GM11168 (cell line): ENCODE measurements around the gene MAFB.

ENCODE experiments used
- in situ Hi-C: fragments of 300-500 bp; cut with MboI; formaldehyde crosslinking; loops from one replicate; pipeline ENCODE4 v1.12.0; 2022; ENCODE audit warnings: low sequenced_read_pairs; ENCODE audit not compliant: unreplicated experiment

Gene MAFB

GRCh38 chr20:40666336-40666735 is 22.7 kb downstream of the MAFB start:
- in situ Hi-C loops, result no loop called here

- in situ Hi-C loops, result no loop called here
These were observed 24.1 kb downstream of the MAFB start for GRCh38 chr20:40664891-40665290.

- in situ Hi-C loops, result no loop called here
These were observed 24.8 kb downstream of the MAFB start for GRCh38 chr20:40663991-40664880.

- in situ Hi-C loops, result no loop called here
These were observed 25.7 kb downstream of the MAFB start for GRCh38 chr20:40663304-40663790.

- in situ Hi-C loops, result no loop called here
These were observed 29.5 kb downstream of the MAFB start for GRCh38 chr20:40659567-40659966.

GRCh38 chr20:40658509-40658908 is 30.5 kb downstream of the MAFB start:
- in situ Hi-C loops, result no loop called here

GRCh38 chr20:40657526-40657925 is 31.5 kb downstream of the MAFB start:
- in situ Hi-C loops, result no loop called here

- in situ Hi-C loops, result no loop called here
These were observed 33.6 kb downstream of the MAFB start for GRCh38 chr20:40655451-40655850.

GRCh38 chr20:40654876-40655275 is 34.2 kb downstream of the MAFB start:
- in situ Hi-C loops, result no loop called here

GRCh38 chr20:40652441-40652987 is 36.5 kb downstream of the MAFB start:
- in situ Hi-C loops, result no loop called here

GRCh38 chr20:40651151-40651550 is 37.9 kb downstream of the MAFB start:
- in situ Hi-C loops, result no loop called here

- in situ Hi-C loops, result no loop called here
These were observed 38.3 kb downstream of the MAFB start for GRCh38 chr20:40650707-40651106.

GRCh38 chr20:40648210-40649072 is 40.6 kb downstream of the MAFB start:
- in situ Hi-C loops, result no loop called here

GRCh38 chr20:40646813-40647212 is 42.2 kb downstream of the MAFB start:
- in situ Hi-C loops, result no loop called here

- in situ Hi-C loops, result no loop called here
These were observed 42.7 kb downstream of the MAFB start for GRCh38 chr20:40646361-40646760.

- in situ Hi-C loops, result no loop called here
These were observed 44.2 kb downstream of the MAFB start for GRCh38 chr20:40644863-40645262.

GRCh38 chr20:40643891-40644290 is 45.1 kb downstream of the MAFB start:
- in situ Hi-C loops, result no loop called here

GRCh38 chr20:40641809-40642208 is 47.2 kb downstream of the MAFB start:
- in situ Hi-C loops, result no loop called here

GRCh38 chr20:40641202-40641601 is 47.8 kb downstream of the MAFB start:
- in situ Hi-C loops, result no loop called here

GRCh38 chr20:40640667-40641066 is 48.4 kb downstream of the MAFB start:
- in situ Hi-C loops, result no loop called here
